Measurements from ENCODE around the gene RAD9A.

DNA sequence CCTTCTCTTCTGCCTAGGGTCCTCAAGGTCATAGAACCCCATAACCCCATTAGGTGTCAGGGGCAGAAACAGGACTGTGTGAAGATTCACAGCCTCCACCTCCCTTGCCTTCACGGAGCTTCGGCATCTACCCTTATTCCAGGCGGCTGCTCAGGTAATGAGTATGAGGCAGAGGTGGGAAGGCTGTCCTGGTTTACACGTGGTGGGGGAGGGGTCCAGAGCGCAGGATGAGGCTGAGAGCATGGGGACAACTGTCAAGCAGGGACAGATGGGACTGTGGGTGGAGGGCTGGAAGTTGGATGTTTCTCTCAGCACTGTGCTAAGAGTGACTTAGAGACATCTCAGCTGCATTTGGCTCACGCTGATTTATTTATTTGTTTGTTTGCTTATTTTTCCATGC is 4.3 kb upstream of the RAD9A start:
- TF ChIP-seq CTCF (IDR thresholded peaks at IDR 0.05; ENCODE audit: low read length) (no peak), EZH2 (IDR thresholded peaks at IDR 0.05; ENCODE audit: borderline replicate concordance, low read length) (no peak)

Data from OCI-LY1 (cell line).